ENCODE results near the gene ATG101. TPM values are rescaled to one million over a fixed set of nuclear protein-coding genes. Genes with fewer than 3 reads are reported as not detected.

ATG101 gene
- total and polyA plus RNA-seq, 2 of the 8 experiments (the other 6 are each of a cell fraction or from before 2014, with no cell fraction given) = 49.8 to 55.9 TPM

DNA sequence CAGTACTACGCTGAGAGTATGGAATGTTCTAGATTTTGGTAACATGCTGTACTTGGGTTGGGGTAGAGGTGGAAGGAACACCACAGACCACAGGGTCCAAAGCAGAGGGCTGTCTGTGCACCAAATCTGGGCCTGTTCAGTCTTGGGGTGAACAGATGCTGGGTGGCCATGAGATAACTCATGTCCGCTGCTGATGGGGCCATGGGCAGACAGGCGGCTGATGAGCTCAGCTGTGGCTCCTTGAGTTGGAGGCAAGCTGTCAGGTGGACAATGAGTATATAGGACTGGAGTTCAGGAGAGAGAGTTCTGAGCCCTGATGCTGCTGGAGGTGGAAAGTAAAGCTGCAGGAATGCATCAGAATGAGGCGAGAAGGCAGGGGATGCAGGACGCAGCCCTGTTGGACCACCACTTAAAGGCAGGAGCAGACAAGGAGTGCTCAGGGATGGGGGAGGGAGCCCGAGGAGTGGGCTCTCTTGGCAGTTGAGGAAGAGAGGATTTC is 16.0 kb downstream of the ATG101 start (continued):
- no peak for TF ChIP-seq ATF2 (IDR thresholded peaks at IDR 0.05; ENCODE audit: low read length)
- TF ChIP-seq CREB1 (IDR thresholded peaks at IDR 0.05) = no peak
- no peak for TF ChIP-seq RBBP5 (IDR thresholded peaks at IDR 0.05; ENCODE audit: borderline replicate concordance, low read depth, low read length)
- no peak for TF ChIP-seq BACH1 (IDR thresholded peaks at IDR 0.05; ENCODE audit: low read length)
- no peak for TF ChIP-seq CTBP2 (IDR thresholded peaks at IDR 0.05; ENCODE audit: borderline replicate concordance, insufficient read depth, insufficient read length, low read length)

Data from H1 (cell line).